NCI-H2081 treated with DMSO at 0.1 percent for 48 hours (cell line): ENCODE results near the gene ANKFY1.

Source experiments
- DNase-seq: peaks from one replicate; lab custom pipeline; 2025; lab: John Stamatoyannopoulos, UW

Gene ANKFY1

GRCh38 chr17:4177806-4178205 lies 86.0 kb downstream of the ANKFY1 start:
- no peak for DNase-seq

DNA sequence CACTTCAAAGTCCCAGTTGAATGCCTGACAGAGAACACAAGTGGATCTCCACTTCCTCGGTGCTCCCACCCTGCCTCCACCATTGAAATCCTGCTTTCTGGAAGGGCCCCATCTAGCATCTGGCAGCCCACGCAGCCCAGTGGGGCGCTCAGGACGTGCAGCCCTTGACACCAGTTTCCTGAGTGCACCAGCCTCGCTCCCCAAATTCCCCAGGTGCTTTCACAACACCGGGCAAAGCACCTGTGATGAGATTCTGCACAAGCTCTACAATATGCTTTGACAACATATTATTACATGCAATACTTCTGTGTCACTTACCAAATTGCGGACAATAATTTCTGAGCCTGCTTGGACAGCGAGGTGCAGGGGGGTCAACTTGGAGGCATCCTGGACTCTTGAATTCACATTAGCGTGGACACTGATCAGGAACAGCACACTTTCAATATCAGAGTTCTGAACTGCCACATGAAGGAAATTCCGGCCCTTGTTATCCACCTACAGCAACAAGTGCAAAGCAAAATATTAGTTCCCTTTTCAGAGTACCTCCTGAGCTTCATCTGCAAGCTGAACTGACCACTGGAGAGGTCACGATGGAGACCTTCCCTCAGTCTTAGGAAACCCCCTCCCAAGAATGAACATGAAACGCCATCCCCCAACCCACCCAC lies 86.8 kb downstream of the ANKFY1 start:
- DNase-seq = no peak

- no peak for DNase-seq
Measured at GRCh38 chr17:4175921-4176807, 87.6 kb downstream of the ANKFY1 start.

DNA sequence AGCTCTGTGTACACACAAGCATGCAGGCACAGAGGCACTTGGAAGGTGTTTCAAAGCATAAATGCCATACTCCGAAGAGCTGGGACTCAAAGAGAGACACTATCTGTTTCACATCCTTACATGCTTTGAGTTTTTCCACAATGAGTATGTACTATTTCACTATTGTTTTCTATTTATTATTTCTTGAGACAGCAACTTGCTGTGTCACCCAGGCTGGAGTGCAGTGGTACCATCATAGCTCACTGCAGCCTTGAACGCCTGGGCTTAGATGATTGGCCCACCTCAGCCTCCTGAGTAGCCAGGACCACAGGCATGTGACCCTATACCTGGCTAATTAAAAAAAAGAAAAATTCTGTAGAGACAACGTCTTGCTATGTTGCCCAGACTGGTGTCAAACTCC lies 89.2 kb downstream of the ANKFY1 start:
- DNase-seq = no peak

GRCh38 chr17:4173781-4174180 lies 90.0 kb downstream of the ANKFY1 start:
- no peak for DNase-seq

- DNase-seq = no peak
Measured at GRCh38 chr17:4172356-4172755, 91.4 kb downstream of the ANKFY1 start.

- no peak for DNase-seq
Measured at GRCh38 chr17:4170639-4171280, 93.0 kb downstream of the ANKFY1 start.

- DNase-seq = no peak
Measured at GRCh38 chr17:4167786-4168185, 96.0 kb downstream of the ANKFY1 start.

GRCh38 chr17:4166419-4166818 lies 97.4 kb downstream of the ANKFY1 start:
- no peak for DNase-seq

DNA sequence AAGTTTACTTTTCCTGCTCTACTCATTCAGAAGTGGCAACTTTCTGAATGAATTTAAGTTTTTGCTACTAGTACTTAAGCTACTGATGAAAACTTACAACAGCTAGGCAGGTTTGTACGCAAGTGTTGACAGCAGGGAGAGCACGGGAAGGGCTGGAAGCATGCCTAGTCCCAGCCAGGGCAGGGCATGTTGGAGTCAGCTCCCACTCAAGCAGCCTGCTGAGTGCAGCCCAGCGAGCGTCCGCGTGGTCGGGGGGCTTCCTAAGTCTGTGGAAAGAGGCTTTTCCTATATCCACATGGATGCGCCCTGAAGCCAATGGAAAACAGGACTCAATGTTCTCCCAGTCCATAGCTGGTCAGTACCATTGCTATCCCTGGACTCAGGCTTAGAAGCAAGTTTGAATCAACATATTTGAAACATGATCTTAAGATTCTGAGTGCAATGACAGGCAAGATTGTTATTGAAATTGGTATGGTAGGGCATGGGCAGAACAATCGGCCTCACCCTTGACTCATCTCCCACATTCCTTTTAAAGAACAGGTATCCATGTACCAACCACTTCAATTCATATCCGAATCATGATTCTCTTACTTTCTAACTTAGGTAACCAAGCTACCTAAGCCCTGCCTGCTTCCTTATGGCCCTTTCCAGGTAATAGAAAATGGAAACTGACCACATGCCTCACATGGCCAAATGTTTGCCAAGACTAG lies 98.3 kb downstream of the ANKFY1 start:
- DNase-seq = no peak

DNA sequence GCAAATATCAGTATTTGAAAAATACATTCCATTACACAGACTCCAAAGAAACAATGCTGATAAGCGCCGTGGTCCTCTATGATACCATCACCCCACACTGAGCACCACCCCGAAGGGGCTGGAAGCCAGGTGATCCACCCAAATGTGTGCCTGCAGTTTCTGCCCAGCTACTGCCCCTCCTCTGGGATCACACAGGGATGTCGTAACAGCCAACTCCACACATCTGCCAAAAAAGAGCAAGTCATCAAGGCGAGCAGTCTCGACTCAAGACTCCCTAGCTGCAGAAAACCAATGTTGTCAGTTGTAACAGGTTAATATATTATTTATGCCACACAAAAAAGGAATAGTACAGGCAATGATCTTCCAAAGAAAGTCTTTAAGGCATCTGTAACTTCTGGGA lies 99.8 kb downstream of the ANKFY1 start:
- no peak for DNase-seq

DNA sequence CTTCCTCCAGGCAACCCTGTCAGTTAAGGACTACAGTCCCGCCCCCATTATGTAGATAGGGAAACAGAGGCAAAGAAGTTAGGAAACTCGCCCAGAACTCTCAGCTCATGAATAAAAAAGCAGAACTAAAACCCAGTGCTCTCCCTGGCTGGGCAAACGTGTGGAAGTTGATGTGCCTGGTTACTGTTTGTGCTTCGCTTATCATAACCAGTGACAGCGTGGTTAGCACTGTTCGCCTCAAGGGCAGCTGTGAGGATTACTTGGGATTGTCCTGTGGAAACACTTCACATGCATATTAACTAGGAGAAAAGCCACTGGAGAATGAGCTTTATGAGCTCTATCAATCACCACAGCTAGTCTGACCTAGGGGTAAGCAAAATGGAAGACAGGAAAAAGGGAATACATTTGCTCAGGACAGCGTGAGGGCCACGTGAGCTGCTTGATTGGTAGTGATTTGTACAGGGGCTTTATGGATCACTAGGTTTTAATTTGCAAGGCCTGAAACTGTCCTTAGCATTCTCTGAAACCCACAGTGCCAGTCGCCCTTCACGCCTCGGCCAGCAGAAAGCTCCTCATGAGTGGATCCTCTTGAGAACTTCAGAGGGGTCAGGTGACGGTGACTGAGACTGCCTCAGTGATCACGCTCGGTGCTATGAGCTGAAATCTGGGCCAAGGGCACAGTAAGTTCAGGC lies 100.9 kb downstream of the ANKFY1 start:
- DNase-seq = no peak

DNA sequence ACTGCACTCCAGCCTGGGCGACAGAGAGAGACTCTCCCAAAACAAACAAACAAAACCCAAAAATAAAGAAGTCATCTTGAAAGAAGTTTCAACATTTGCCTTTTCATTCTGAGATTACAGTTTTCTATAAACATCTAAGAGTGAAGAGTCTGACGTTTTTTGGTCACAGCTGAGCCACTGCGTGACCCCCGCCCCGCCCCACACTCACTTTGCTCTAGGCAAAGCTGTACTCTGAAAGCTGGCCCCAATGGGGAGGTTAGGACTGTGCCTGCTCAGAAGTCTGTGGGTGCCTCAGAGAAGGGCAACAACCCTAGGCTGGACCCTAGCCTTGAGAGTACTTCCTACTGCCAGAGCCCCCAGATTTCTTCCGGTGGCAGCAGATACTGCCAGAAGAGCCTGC lies 101.5 kb downstream of the ANKFY1 start:
- no peak for DNase-seq

- no peak for DNase-seq
Measured at GRCh38 chr17:4161967-4162305, 101.8 kb downstream of the ANKFY1 start.

DNA sequence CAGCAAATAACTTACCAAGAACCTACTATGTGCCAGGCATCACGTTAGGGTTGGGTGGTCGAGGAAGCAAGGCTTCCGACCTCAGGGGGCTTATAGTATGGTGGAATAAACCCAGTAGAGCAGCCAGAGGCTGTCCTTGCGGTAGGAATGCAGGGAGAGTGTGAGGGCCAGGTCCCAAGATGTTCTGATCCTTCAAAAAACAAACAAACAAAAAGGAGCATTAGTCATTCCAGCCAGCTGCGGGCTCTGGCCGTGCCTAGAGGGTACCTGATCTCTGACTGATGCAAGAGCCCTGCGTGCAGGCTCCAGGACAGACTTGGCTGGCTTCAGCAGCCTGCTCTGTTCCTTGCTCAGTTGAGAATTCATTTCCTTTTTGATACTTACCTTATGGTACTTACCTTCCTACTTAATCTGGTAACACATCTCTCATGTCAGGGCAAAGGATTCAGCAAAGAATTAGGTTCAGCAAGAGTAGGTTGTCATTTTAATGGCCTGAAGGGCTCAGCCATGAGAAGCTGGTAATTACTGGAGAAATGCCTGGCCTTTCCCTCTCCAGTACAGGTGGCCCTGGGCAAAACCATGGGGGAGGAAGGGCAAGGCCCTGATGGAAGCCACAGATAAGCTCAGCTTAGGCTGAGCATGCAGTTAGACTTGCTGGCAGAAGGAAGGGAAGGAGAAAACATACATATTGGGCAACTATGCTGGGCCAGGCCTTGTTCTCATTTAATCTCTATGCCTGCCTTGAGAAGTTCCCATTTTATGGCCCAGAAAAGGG lies 102.4 kb downstream of the ANKFY1 start:
- no peak for DNase-seq

DNA sequence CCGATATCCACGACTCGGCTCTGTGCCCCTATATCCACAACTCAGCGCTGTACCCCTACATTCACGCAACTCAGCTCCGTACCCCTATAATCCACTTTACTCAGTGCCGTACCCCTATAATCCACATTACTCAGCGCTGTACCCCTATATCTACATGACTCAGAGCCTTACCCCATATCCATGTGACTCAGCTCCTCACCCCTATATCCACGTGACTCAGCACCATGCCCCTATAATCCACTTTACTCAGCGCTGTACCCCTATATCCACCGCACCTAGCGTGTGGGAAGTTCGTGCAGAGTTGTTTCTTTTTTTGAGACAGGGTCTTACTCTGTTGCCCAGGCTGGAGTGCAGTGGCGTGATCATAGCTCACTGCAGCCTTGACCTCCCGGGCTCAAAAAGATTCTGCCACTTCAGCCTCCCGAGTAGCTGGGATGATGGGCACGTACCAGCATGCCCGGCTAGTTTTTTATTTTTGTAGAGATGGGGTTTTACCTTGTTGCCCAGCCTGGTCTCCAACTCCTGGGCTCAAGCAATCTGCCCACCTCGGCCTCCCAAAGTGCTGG lies 103.4 kb downstream of the ANKFY1 start:
- DNase-seq = no peak

GRCh38 chr17:4159761-4160160 lies 104.0 kb downstream of the ANKFY1 start:
- no peak for DNase-seq

GRCh38 chr17:4157618-4158333 lies 106.0 kb downstream of the ANKFY1 start:
- no peak for DNase-seq

GRCh38 chr17:4156750-4157381 lies 106.9 kb downstream of the ANKFY1 start:
- no peak for DNase-seq
